ENCODE results near the gene CLINT1. TPM values are rescaled to one million over a fixed set of nuclear protein-coding genes. Genes with fewer than 3 reads are reported as not detected.

CLINT1 gene
- total RNA-seq (173 TPM), polyA plus RNA-seq (ENCODE audit: insufficient read depth, low read depth, low replicate concordance) (34.1 TPM)
- long read RNA-seq, donor 1, transcript CLINT1-208 (2 exons, 2,905 nt): major isoform, 7 of 46 reads
- long read RNA-seq, donor 1, partial matches to known transcripts: 37 of 46 reads
- long read RNA-seq, donor 1, other reads (novel, unspliced or antisense): 0 of 46 reads
- long read RNA-seq, donor 2, transcript CLINT1-208 (2 exons, 2,905 nt): minor isoform, 6 of 59 reads
- long read RNA-seq, donor 2, transcript CLINT1-201 (12 exons, 3,440 nt): major isoform, 10 of 59 reads
- long read RNA-seq, donor 2, transcript CLINT1-207 (12 exons, 2,346 nt): minor isoform, 5 of 59 reads
- long read RNA-seq, donor 2, partial matches to known transcripts: 37 of 59 reads
- long read RNA-seq, donor 2, other reads (novel, unspliced or antisense): 0 of 59 reads
- long read RNA-seq, donor 3, transcript CLINT1-207 (12 exons, 2,346 nt): major isoform, 7 of 71 reads
- long read RNA-seq, donor 3, transcript CLINT1-201 (12 exons, 3,440 nt): minor isoform, 6 of 71 reads
- long read RNA-seq, donor 3, partial matches to known transcripts: 53 of 71 reads
- long read RNA-seq, donor 3, other reads (novel, unspliced or antisense): 0 of 71 reads
- long read RNA-seq, donor 4, transcript CLINT1-201 (12 exons, 3,440 nt): major isoform, 7 of 31 reads
- long read RNA-seq, donor 4, partial matches to known transcripts: 17 of 31 reads
- long read RNA-seq, donor 4, other reads (novel, unspliced or antisense): 0 of 31 reads
- long read RNA-seq, donor 5, partial matches to known transcripts: 0 of 2 reads
- long read RNA-seq, donor 5, other reads (novel, unspliced or antisense): 0 of 2 reads
- long read RNA-seq, donor 6, transcript CLINT1-201 (12 exons, 3,440 nt): major isoform, 5 of 43 reads
- long read RNA-seq, donor 6, transcript CLINT1-208 (2 exons, 2,905 nt): major isoform, 5 of 43 reads
- long read RNA-seq, donor 6, partial matches to known transcripts: 29 of 43 reads
- long read RNA-seq, donor 6, other reads (novel, unspliced or antisense): 0 of 43 reads
- long read RNA-seq, donor 7, transcript CLINT1-207 (12 exons, 2,346 nt): minor isoform, 117 of 392 reads
- long read RNA-seq, donor 7, transcript CLINT1-201 (12 exons, 3,440 nt): major isoform, 218 of 392 reads
- long read RNA-seq, donor 7, partial matches to known transcripts: 25 of 392 reads
- long read RNA-seq, donor 7, other reads (novel, unspliced or antisense): 28 of 392 reads
- long read RNA-seq, donor 8, transcript CLINT1-208 (2 exons, 2,905 nt): major isoform, 8 of 37 reads
- long read RNA-seq, donor 8, partial matches to known transcripts: 24 of 37 reads
- long read RNA-seq, donor 8, other reads (novel, unspliced or antisense): 0 of 37 reads
- long read RNA-seq, donor 9, partial matches to known transcripts: 17 of 28 reads
- long read RNA-seq, donor 9, other reads (novel, unspliced or antisense): 0 of 28 reads
- long read RNA-seq, donor 10, partial matches to known transcripts: 37 of 47 reads
- long read RNA-seq, donor 10, other reads (novel, unspliced or antisense): 0 of 47 reads

- peaks cover 0 to 15% (median 7%) of the 10 kb centered on the region in 3 donors for H3K4me1 ChIP-seq (ENCODE audit: control insufficient read depth in 2 of 3, insufficient read depth in 2 of 3, low read depth in 1 of 3, low read length in 3 of 3)
- FAIRE-seq (no peak), DNase-seq (peak; percentile 91 to 97 (median 95))
- H3K27ac ChIP-seq (ENCODE audit: low read depth in 2 of 2, low read length in 2 of 2): peak within 1 kb of the TSS; percentile 93 to 96
- TF ChIP-seq CTCF (IDR thresholded peaks at IDR 0.05; ENCODE audit: borderline replicate concordance, extremely low read depth, insufficient read depth): peak; percentile 27
- H3K9ac ChIP-seq (ENCODE audit: low read length in 3 of 3): peak within 1 kb of the TSS; percentile 60 to 90 (median 66)
- H3K9me3 ChIP-seq (ENCODE audit: control insufficient read depth in 2 of 3, insufficient read depth in 1 of 3, low read length in 3 of 3): no peaks in the 10 kb centered on the region
- intact Hi-C loops (cut with DNase I): no loop called here
- no peaks in the 10 kb centered on the region for H3K27me3 ChIP-seq (ENCODE audit: control insufficient read depth, insufficient read depth, low read length)
- peaks cover 0 to 2% (median 0%) of the 10 kb centered on the region in 3 donors for H3K36me3 ChIP-seq (ENCODE audit: control insufficient read depth in 2 of 3, insufficient read depth in 3 of 3, low read length in 3 of 3)
- peak within 1 kb of the TSS; percentile 82 to 91 (median 83) for H3K4me3 ChIP-seq (ENCODE audit: low read length in 3 of 3)
These were observed at the start of gene CLINT1 for GRCh38 chr5:157858527-157859226. Gene CLINT1 (minus strand): TSS chr5:157859145. CDS start chr5:157858970, 175 bp downstream.

GRCh38 chr5:157908459-157908858, 49.5 kb upstream of the CLINT1 start:
- Histone ChIP-seq H3K4me1 (ENCODE audit: control insufficient read depth in 2 of 3, insufficient read depth in 2 of 3, low read depth in 1 of 3, low read length in 3 of 3) (peaks cover 0 to 10% (median 6%) of the 10 kb centered on the region in 3 donors), H3K27me3 (ENCODE audit: control insufficient read depth, insufficient read depth, low read length) (no peaks in the 10 kb centered on the region), H3K9me3 (ENCODE audit: control insufficient read depth in 2 of 3, insufficient read depth in 1 of 3, low read length in 3 of 3) (no peaks in the 10 kb centered on the region), H3K36me3 (ENCODE audit: control insufficient read depth in 2 of 3, insufficient read depth in 3 of 3, low read length in 3 of 3) (no peaks in the 10 kb centered on the region), H3K27ac (ENCODE audit: low read depth in 2 of 2, low read length in 2 of 2) (no peak overlapping the region), H3K9ac (ENCODE audit: low read length in 3 of 3) (no peak overlapping the region), H3K4me3 (ENCODE audit: low read length in 3 of 3) (no peak overlapping the region)
- FAIRE-seq (no peak), DNase-seq (no peak)
- TF ChIP-seq CTCF (IDR thresholded peaks at IDR 0.05; ENCODE audit: borderline replicate concordance, extremely low read depth, insufficient read depth): no peak
- intact Hi-C loops (cut with DNase I): no loop called here

GRCh38 chr5:157907479-157907878, 48.5 kb upstream of the CLINT1 start:
- H3K4me3 ChIP-seq (ENCODE audit: low read length in 3 of 3): no peak overlapping the region
- H3K9ac ChIP-seq (ENCODE audit: low read length in 3 of 3): no peak overlapping the region
- peaks cover 0 to 1% (median 0%) of the 10 kb centered on the region in 3 donors for H3K4me1 ChIP-seq (ENCODE audit: control insufficient read depth in 2 of 3, insufficient read depth in 2 of 3, low read depth in 1 of 3, low read length in 3 of 3)
- H3K27me3 ChIP-seq (ENCODE audit: control insufficient read depth, insufficient read depth, low read length): no peaks in the 10 kb centered on the region
- no peaks in the 10 kb centered on the region for H3K9me3 ChIP-seq (ENCODE audit: control insufficient read depth in 2 of 3, insufficient read depth in 1 of 3, low read length in 3 of 3)
- intact Hi-C loops (cut with DNase I): no loop called here
- DNase-seq: no peak
- FAIRE-seq: no peak
- H3K27ac ChIP-seq (ENCODE audit: low read depth in 2 of 2, low read length in 2 of 2): no peak overlapping the region
- H3K36me3 ChIP-seq (ENCODE audit: control insufficient read depth in 2 of 3, insufficient read depth in 3 of 3, low read length in 3 of 3): no peaks in the 10 kb centered on the region
- no peak for TF ChIP-seq CTCF (IDR thresholded peaks at IDR 0.05; ENCODE audit: borderline replicate concordance, extremely low read depth, insufficient read depth)

All from kidney (tissue), 22 donors.